TTC549 (cell line): ENCODE measurements around the gene C10orf143.

Experiments
- FAIRE-seq: peaks from 2 replicates; lab custom pipeline; 2012; peaks lifted over from hg19 to GRCh38; lab: Jason Lieb, UNC

C10orf143 gene

DNA sequence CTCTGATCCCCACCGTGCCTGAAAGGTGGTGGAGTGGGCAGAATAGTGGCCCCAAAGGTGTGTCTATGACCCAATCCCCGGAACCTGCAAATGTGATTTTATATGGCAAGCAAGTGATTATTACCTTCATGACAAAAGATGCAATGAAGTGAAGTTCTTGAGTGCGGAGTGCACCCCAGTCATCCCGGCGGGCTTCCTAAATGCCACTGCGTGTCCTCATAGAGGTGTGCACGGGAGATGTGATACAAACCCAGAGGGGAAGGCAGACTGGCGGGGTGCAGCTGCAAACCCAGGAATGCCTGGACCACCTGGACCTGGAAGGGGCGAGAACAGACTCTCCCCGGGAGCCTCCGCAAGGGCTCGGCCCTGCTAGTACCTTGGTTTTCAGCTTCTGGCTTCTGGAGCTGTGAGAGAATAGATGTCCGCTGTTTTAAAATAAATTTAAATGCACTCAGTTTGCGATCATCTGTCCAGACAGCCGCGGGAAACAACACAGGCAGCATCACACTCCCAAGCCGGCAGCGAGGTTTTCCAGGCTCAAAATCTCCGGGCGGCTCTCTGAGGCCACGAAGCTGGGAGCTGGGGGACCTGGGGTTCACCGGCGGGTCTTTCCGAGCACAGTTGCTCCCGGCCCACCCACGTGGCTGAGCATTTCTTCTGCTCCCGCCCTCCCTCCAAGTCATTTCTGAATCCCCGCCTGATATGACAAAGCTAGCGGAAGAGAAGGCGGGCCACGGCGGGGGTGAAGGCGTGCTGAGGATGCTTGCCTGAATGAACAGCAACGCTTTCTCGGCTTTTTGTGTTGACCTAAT lies 96.2 kb downstream of the C10orf143 start:
- FAIRE-seq = no peak
